SK-N-SH treated with all-trans-retinoic acid at 6 μM for 48 hours (cell line): ENCODE results near the gene ETV6.

Experiments used
- ATAC-seq: fragments of 200-7000 bp; cut with Tn5 transposase; 3 replicates; pipeline ENCODE4 v1.9.1; 2020; ENCODE audit warnings: mild to moderate bottlenecking, moderate library complexity
- ARNTL ChIP-seq: fragments of 450-650 bp; formaldehyde crosslinking; IDR thresholded peaks from 2 replicates; pipeline ENCODE4 v1.5.0; 2020; ENCODE audit warnings: low read depth, mild to moderate bottlenecking, moderate library complexity, borderline replicate concordance
- BACH2 ChIP-seq: fragments of 250-450 bp; sonication (Bioruptor Pico); IDR thresholded peaks from 2 replicates; pipeline ENCODE4 v1.9.0; 2021; ENCODE audit warnings: mild to moderate bottlenecking, borderline replicate concordance
- CREB5 ChIP-seq: fragments of 250-450 bp; sonication (Bioruptor Pico); IDR thresholded peaks from 2 replicates; pipeline ENCODE4 v1.5.1; 2020; ENCODE audit warnings: low read depth, mild to moderate bottlenecking, moderate library complexity
- CSDC2 ChIP-seq: fragments of 250-450 bp; sonication (Bioruptor Pico); IDR thresholded peaks from 2 replicates; pipeline ENCODE4 v1.5.0; 2020; ENCODE audit warnings: mild to moderate bottlenecking, moderate library complexity
- CSRNP3 ChIP-seq: fragments of 250-450 bp; sonication (Bioruptor Pico); IDR thresholded peaks from 2 replicates; pipeline ENCODE4 v1.5.1; 2021; ENCODE audit warnings: mild to moderate bottlenecking, moderate library complexity
- ESRRG ChIP-seq: fragments of 250-450 bp; sonication (Bioruptor Pico); IDR thresholded peaks from 2 replicates; pipeline ENCODE4 v1.6.1; 2021; ENCODE audit warnings: mild to moderate bottlenecking
- GLIS3 ChIP-seq: fragments of 250-450 bp; sonication (Bioruptor Pico); IDR thresholded peaks from 2 replicates; pipeline ENCODE4 v1.5.0; 2020; ENCODE audit warnings: mild to moderate bottlenecking, moderate library complexity
- ISL1 ChIP-seq: fragments of 250-450 bp; sonication (Bioruptor Pico); IDR thresholded peaks from 2 replicates; pipeline ENCODE4 v2.1.2; 2022; ENCODE audit warnings: mild to moderate bottlenecking, moderate library complexity
- OSR1 ChIP-seq: fragments of 250-450 bp; sonication (Bioruptor Pico); IDR thresholded peaks from 2 replicates; pipeline ENCODE4 v1.8.0; 2022; ENCODE audit warnings: moderate library complexity, mild to moderate bottlenecking, inconsistent platforms
- POU6F1 ChIP-seq: fragments of 250-450 bp; sonication (Bioruptor Pico); IDR thresholded peaks from 2 replicates; pipeline ENCODE4 v1.8.0; 2021; ENCODE audit warnings: low read depth, mild to moderate bottlenecking, moderate library complexity, borderline replicate concordance
- PPARA ChIP-seq: fragments of 250-450 bp; sonication (Bioruptor Pico); IDR thresholded peaks from 2 replicates; pipeline ENCODE4 v1.5.0; 2020; ENCODE audit warnings: mild to moderate bottlenecking, borderline replicate concordance
- RARB ChIP-seq: fragments of 250-450 bp; sonication (Bioruptor Pico); IDR thresholded peaks from 2 replicates; pipeline ENCODE4 v1.8.0; 2021; ENCODE audit warnings: mild to moderate bottlenecking, moderate library complexity
- SNAI2 ChIP-seq: fragments of 250-450 bp; sonication (Bioruptor Pico); IDR thresholded peaks from 2 replicates; pipeline ENCODE4 v1.5.0; 2020; ENCODE audit warnings: mild to moderate bottlenecking, moderate library complexity
- TCF4 ChIP-seq: fragments of 250-450 bp; sonication (Bioruptor Pico); IDR thresholded peaks from 2 replicates; pipeline ENCODE4 v1.8.0; 2021; ENCODE audit warnings: mild to moderate bottlenecking, moderate library complexity, borderline replicate concordance
- TSHZ2 ChIP-seq: fragments of 250-450 bp; sonication (Bioruptor Pico); IDR thresholded peaks from 2 replicates; pipeline ENCODE4 v1.5.0; 2020; ENCODE audit warnings: mild to moderate bottlenecking, moderate library complexity
- ZC3H10 ChIP-seq: fragments of 250-450 bp; sonication (Bioruptor Pico); IDR thresholded peaks from 2 replicates; pipeline ENCODE4 v1.5.1; 2021; ENCODE audit warnings: mild to moderate bottlenecking, moderate library complexity
- ZFP3 ChIP-seq: fragments of 250-450 bp; sonication (Bioruptor Pico); IDR thresholded peaks from 2 replicates; pipeline ENCODE4 v1.5.0; 2020; ENCODE audit warnings: mild to moderate bottlenecking, moderate library complexity
- ZNF565 ChIP-seq: fragments of 450-650 bp; formaldehyde crosslinking; conservative IDR thresholded peaks from 2 replicates; pipeline ENCODE4 v1.5.0; 2020; ENCODE audit warnings: low read depth, mild to moderate bottlenecking, moderate library complexity
- ZNF70 ChIP-seq: fragments of 450-650 bp; formaldehyde crosslinking; IDR thresholded peaks from 2 replicates; pipeline ENCODE4 v1.5.0; 2020; ENCODE audit warnings: mild to moderate bottlenecking, moderate library complexity
- TF ChIP-seq, protein P1 (sequence below): fragments of 250-450 bp; sonication (Bioruptor Pico); IDR thresholded peaks from 2 replicates; pipeline ENCODE4 v1.8.0; 2020; ENCODE audit warnings: mild to moderate bottlenecking, moderate library complexity, borderline replicate concordance

The ETV6 gene

GRCh38 chr12:11768233-11768965 lies 118.9 kb downstream of the ETV6 start (continued):
- TF ChIP-seq, protein P1, sequence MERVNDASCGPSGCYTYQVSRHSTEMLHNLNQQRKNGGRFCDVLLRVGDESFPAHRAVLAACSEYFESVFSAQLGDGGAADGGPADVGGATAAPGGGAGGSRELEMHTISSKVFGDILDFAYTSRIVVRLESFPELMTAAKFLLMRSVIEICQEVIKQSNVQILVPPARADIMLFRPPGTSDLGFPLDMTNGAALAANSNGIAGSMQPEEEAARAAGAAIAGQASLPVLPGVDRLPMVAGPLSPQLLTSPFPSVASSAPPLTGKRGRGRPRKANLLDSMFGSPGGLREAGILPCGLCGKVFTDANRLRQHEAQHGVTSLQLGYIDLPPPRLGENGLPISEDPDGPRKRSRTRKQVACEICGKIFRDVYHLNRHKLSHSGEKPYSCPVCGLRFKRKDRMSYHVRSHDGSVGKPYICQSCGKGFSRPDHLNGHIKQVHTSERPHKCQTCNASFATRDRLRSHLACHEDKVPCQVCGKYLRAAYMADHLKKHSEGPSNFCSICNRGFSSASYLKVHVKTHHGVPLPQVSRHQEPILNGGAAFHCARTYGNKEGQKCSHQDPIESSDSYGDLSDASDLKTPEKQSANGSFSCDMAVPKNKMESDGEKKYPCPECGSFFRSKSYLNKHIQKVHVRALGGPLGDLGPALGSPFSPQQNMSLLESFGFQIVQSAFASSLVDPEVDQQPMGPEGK, result no peak
- TF ChIP-seq POU6F1 (no peak), ARNTL (CRISPR knock-in tag) (no peak), ZNF565 (CRISPR knock-in tag) (no peak), RARB (no peak)

DNA sequence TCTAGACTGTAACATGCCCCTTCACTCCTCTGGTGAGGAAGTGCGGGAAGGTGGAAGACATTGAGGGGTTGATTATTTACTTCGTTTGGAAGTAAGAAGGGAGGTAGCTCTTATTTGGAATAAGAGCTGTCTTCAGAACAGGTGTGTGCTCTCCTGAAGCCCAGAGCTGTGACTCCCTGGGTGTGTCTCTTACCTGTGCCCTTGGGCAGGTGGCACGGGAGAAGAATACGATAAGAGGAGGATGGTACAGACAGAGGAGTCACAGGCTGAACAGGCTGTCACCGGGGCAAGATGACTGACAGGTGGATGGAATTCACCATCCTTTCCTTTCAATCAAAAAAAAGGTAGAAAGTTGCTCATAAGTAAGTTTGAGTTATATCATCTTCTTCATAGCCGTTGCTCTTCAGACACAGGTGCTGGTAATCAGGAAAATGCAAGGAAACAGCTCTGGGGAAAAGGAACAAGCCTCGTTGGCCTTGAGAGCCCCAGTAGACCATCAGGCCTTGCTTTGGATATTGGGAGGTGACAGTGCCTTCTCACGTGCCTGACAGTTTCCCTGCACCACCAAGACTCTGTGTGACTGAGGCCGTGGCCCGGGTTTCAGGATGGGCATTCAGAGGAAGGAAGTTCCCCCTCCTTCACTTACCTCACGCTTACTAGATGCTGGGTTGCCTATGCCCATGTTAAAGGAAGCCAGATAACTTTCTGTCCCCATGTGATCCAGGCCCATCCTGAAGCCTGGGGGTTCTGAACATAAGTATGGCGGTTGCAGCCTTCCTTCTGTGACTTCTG lies 120.4 kb downstream of the ETV6 start:
- TF ChIP-seq SNAI2 (no peak), CSDC2 (CRISPR knock-in tag) (no peak), ESRRG (CRISPR knock-in tag) (no peak), ZC3H10 (no peak), BACH2 (CRISPR knock-in tag) (no peak), ISL1 (CRISPR knock-in tag) (no peak), ZNF70 (no peak), PPARA (no peak), GLIS3 (CRISPR knock-in tag) (no peak), OSR1 (CRISPR knock-in tag) (no peak), TSHZ2 (CRISPR knock-in tag) (no peak), RARB (no peak), ZFP3 (CRISPR knock-in tag) (no peak), ZNF565 (CRISPR knock-in tag) (no peak), CREB5 (no peak), POU6F1 (no peak), ARNTL (CRISPR knock-in tag) (no peak), CSRNP3 (CRISPR knock-in tag) (no peak), TCF4 (CRISPR knock-in tag) (no peak)
- TF ChIP-seq, protein P1, result no peak
- no peak for ATAC-seq
